GM21423 (cell line): Measurements from ENCODE around the gene ZNF316.

Experiments used
- ATAC-seq: cut with Tn5 transposase; IDR thresholded peaks from one replicate; pipeline ENCODE4 v1.9.1; 2021; ENCODE audit warnings: mild to moderate bottlenecking, moderate library complexity; ENCODE audit not compliant: unreplicated experiment

Gene ZNF316

DNA sequence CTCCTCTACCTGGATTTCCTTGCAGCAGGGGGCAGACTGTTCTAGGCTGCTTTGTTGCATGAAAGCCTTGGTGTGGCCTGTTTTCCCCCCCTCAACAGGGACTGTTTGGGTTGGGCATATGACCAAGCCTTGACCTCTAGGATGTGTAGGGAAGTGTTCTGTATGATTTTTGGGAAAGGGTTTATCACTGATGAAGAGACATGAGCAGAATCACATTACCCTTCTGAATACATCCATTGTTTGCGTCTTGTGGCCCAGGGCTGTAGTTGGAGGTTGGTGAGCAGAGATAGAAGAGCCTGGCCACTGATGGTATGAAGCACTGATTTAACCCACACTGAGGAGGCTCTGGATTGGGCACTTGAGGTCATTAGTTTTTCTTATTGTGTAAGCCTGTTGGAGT is 43.0 kb downstream of the ZNF316 start:
- ATAC-seq, result no peak

DNA sequence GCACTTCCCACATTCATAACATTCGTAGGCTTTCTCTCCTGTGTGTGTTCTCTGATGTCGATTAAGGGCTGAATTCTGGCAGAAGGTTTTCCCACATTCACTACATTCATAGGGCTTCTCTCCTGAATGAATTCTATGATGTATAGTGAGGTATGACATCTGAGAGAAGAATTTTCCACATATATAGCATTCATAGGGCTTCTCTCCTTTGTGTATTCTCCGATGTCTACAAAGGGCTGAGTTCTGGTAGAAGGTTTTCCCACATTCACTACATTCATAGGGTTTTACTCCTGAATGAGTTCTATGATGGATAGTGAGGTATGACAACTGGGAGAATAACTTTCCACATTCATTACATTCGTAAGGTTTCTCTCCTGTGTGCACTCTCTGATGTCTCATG is 54.0 kb downstream of the ZNF316 start:
- no peak for ATAC-seq

- no peak for ATAC-seq
Observed at GRCh38 chr7:6691609-6692106, 54.5 kb downstream of the ZNF316 start.

- ATAC-seq, result no peak
Observed at GRCh38 chr7:6700793-6701192, 63.7 kb downstream of the ZNF316 start.

- no peak for ATAC-seq
Observed at GRCh38 chr7:6701860-6702259, 64.7 kb downstream of the ZNF316 start.
